ENCODE results near the gene DHX9.

DNA sequence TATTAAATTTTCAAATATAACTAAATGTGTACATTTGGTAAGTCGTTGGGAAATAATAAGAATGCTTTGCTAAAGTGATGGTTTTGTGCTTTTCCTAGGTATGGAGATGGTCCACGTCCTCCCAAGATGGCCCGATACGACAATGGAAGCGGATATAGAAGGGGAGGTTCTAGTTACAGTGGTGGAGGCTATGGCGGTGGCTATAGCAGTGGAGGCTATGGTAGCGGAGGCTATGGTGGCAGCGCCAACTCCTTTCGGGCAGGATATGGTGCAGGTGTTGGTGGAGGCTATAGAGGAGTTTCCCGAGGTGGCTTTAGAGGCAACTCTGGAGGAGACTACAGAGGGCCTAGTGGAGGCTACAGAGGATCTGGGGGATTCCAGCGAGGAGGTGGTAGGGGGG, 47.8 kb downstream of the DHX9 start:
- TF ChIP-seq, protein P1, sequence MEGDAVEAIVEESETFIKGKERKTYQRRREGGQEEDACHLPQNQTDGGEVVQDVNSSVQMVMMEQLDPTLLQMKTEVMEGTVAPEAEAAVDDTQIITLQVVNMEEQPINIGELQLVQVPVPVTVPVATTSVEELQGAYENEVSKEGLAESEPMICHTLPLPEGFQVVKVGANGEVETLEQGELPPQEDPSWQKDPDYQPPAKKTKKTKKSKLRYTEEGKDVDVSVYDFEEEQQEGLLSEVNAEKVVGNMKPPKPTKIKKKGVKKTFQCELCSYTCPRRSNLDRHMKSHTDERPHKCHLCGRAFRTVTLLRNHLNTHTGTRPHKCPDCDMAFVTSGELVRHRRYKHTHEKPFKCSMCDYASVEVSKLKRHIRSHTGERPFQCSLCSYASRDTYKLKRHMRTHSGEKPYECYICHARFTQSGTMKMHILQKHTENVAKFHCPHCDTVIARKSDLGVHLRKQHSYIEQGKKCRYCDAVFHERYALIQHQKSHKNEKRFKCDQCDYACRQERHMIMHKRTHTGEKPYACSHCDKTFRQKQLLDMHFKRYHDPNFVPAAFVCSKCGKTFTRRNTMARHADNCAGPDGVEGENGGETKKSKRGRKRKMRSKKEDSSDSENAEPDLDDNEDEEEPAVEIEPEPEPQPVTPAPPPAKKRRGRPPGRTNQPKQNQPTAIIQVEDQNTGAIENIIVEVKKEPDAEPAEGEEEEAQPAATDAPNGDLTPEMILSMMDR (optimal IDR thresholded peaks at IDR 0.05 in 1 of 3, IDR thresholded peaks at IDR 0.05 in 1 of 3, conservative IDR thresholded peaks at IDR 0.05 in 1 of 3; ENCODE audit: extremely low read depth in 1 of 3, insufficient read depth in 2 of 3, low read length in 3 of 3): no peak
- no peak for TF ChIP-seq EZH2 (IDR thresholded peaks at IDR 0.05; ENCODE audit: low read length)
